T-cell (primary cell): ENCODE data around the gene MAP3K6. TPM values are rescaled to one million over a fixed set of nuclear protein-coding genes. Genes with fewer than 3 reads are reported as not detected.

Source experiments
- ATAC-seq, 4 experiments: fragments of 200-7000 bp in 3 of 4; fragments of 150-1000 bp in 1 of 4; cut with Tn5 transposase; replicated peaks in 1 of 4; 1 replicate in 3 of 4; 2 replicates in 1 of 4; pipeline ENCODE4 v1.10.0; 2021; ENCODE audit warnings: moderate library complexity in 3 of 4, mild to moderate bottlenecking in 2 of 4, moderate number of reproducible peaks in 1 of 4
- CTCF ChIA-PET, 2 donors: fragments of 300-600 bp; sonication (Branson Sonifier 250); formaldehyde crosslinking; loops; one replicate each; lab custom pipeline; 2022; ENCODE audit warnings: antibody characterized with exemption in 2 of 2; lab: Charles Lee
- POLR2A ChIA-PET, 2 donors: fragments of 300-600 bp; sonication (Branson Sonifier 250); formaldehyde crosslinking; loops; one replicate each; lab custom pipeline; 2022; ENCODE audit warnings: antibody characterized with exemption in 2 of 2; lab: Charles Lee
- DNase-seq, 35 experiments: peaks; one replicate each; pipeline versions ENCODE4 v3.0.0 to v3.0.0-alpha.2; 2013 to 2023
- H3K27ac ChIP-seq: one replicate; pipeline ENCODE4 v1.5.1; 2013; ENCODE audit warnings: low read length
- H3K27me3 ChIP-seq, 2 experiments: replicated peaks in 1 of 2; 1 replicate in 1 of 2; 2 replicates in 1 of 2; pipeline versions ENCODE4 v1.6.1 to v1.7.0; 2013; ENCODE audit warnings: low read length in 1 of 2, mixed read lengths in 1 of 2; ENCODE audit not compliant: control insufficient read depth in 2 of 2, insufficient read depth in 2 of 2; ENCODE audit errors: extremely low read depth in 1 of 2
- H3K36me3 ChIP-seq, 2 donors: 1 replicate in 1 of 2; 2 replicates in 1 of 2; pipeline versions ENCODE4 v1.6.1 to v1.7.0; 2013; ENCODE audit warnings: low read length in 1 of 2; ENCODE audit not compliant: control insufficient read depth in 2 of 2, insufficient read depth in 1 of 2; ENCODE audit errors: extremely low read depth in 1 of 2
- H3K4me1 ChIP-seq, 2 experiments: 1 replicate in 1 of 2; 2 replicates in 1 of 2; pipeline versions ENCODE4 v1.6.1 to v1.7.0; 2013; ENCODE audit warnings: low read length in 2 of 2, mixed read lengths in 1 of 2; ENCODE audit not compliant: insufficient read depth in 2 of 2, control insufficient read depth in 1 of 2; ENCODE audit errors: extremely low read depth in 1 of 2
- H3K4me3 ChIP-seq, 2 donors: 1 replicate in 1 of 2; 2 replicates in 1 of 2; pipeline versions ENCODE4 v1.5.1 to v1.7.0; 2013; ENCODE audit warnings: mild to moderate bottlenecking in 2 of 2, low read length in 1 of 2, moderate library complexity in 1 of 2; ENCODE audit not compliant: control insufficient read depth in 1 of 2; ENCODE audit errors: extremely low read depth in 1 of 2
- H3K9me3 ChIP-seq: 2 replicates; pipeline ENCODE4 v1.7.0; 2013
- H3K27ac Mint-ChIP-seq, 2 donors: one replicate each; pipeline ENCODE4 v1.8.0; 2020 to 2021; ENCODE audit warnings: mild to moderate bottlenecking in 2 of 2, mixed read lengths in 2 of 2
- H3K27me3 Mint-ChIP-seq, 2 donors: one replicate each; pipeline ENCODE4 v1.8.0; 2021 to 2022; ENCODE audit warnings: mixed read lengths in 2 of 2
- H3K36me3 Mint-ChIP-seq: one replicate; pipeline ENCODE4 v1.8.0; 2021; ENCODE audit warnings: mixed read lengths
- H3K4me1 Mint-ChIP-seq, 3 donors: one replicate each; pipeline ENCODE4 v1.8.0; 2020 to 2022; ENCODE audit warnings: mixed read lengths in 3 of 3, mild to moderate bottlenecking in 1 of 3
- H3K4me3 Mint-ChIP-seq, 3 donors: one replicate each; pipeline ENCODE4 v1.8.0; 2020 to 2022; ENCODE audit warnings: mild to moderate bottlenecking in 3 of 3, mixed read lengths in 3 of 3, moderate library complexity in 3 of 3
- H3K9me3 Mint-ChIP-seq, 3 donors: one replicate each; pipeline ENCODE4 v1.8.0; 2020 to 2022; ENCODE audit warnings: mixed read lengths in 3 of 3
- WGBS: methylation state at CpG from one replicate; pipeline ENCODE4 v1.1.5; 2013; ENCODE audit warnings: missing lambda C conversion rate; ENCODE audit not compliant: insufficient coverage; 5-methylcytosine and 5-hydroxymethylcytosine counted together
- total RNA-seq, 35 experiments: library from RNA in 6 of 35; stranded (reverse) in 6 of 35; fragments of 120-200 nt in 1 of 35; gene quantifications; one replicate each; pipeline versions ENCODE4 v1.2.1 to v1.2.4 and lab custom pipeline; 2013 to 2026

MAP3K6 gene
- total RNA-seq, 5 donors from 2014 or later (not counting 1 experiment from before 2014, with no cell fraction given): 7.0 to 31.1 (median 12.8) TPM

GRCh38 chr1:27346991-27347624, 19.7 kb downstream of the MAP3K6 start:
- peaks cover 9% of the 10 kb centered on the region for H3K36me3 Mint-ChIP-seq

GRCh38 chr1:27346357-27346756, 20.4 kb downstream of the MAP3K6 start:
- peak overlapping the region in 2 of 3 donors; percentile 37 to 68 for H3K4me3 Mint-ChIP-seq

More at GRCh38 chr1:27346991-27347624, 19.7 kb downstream of the MAP3K6 start:
- Histone ChIP-seq H3K27ac (peak overlapping the region; percentile 34), H3K9me3 (no peaks in the 10 kb centered on the region), H3K27me3 (no peaks in the 10 kb centered on the region), H3K4me1 (peaks cover 10 to 66% of the 10 kb centered on the region in 2 experiments), H3K4me3 (no peak overlapping the region), H3K36me3 (peaks cover 25 to 49% of the 10 kb centered on the region in 2 donors)
- Mint-ChIP-seq H3K9me3 (no peaks in the 10 kb centered on the region), H3K4me1 (peaks cover 30 to 48% (median 36%) of the 10 kb centered on the region in 3 donors), H3K4me3 (no peak overlapping the region), H3K27me3 (no peaks in the 10 kb centered on the region), H3K27ac (peak overlapping the region in 1 of 2 donors; percentile 48)
- CTCF ChIA-PET: no interaction called here
- no peak for DNase-seq
- no peak for ATAC-seq
- POLR2A ChIA-PET: no interaction called here
- 97% methylated on average over 10 of the region's 14 CpGs for WGBS

GRCh38 chr1:27345272-27345671, 21.5 kb downstream of the MAP3K6 start:
- peak overlapping the region in 1 of 2 donors; percentile 17 for H3K4me3 ChIP-seq

More at GRCh38 chr1:27346357-27346756, 20.4 kb downstream of the MAP3K6 start:
- Histone ChIP-seq H3K9me3 (no peaks in the 10 kb centered on the region), H3K4me3 (no peak overlapping the region), H3K4me1 (peaks cover 10 to 71% of the 10 kb centered on the region in 2 experiments), H3K27me3 (no peaks in the 10 kb centered on the region), H3K36me3 (peaks cover 20 to 43% of the 10 kb centered on the region in 2 donors), H3K27ac (no peak overlapping the region)
- 80% methylated on average over 1 of the region's 8 CpGs for WGBS
- peak overlapping the region; percentile 57 to 77 for H3K27ac Mint-ChIP-seq
- ATAC-seq (no peak), DNase-seq (no peak)
- no peaks in the 10 kb centered on the region for H3K9me3 Mint-ChIP-seq
- CTCF ChIA-PET: interaction anchor here in 1 of 2 donors (1.8 kb wide), 1 partner anchor 42 kb away, joined by 7 read pairs; no protein-coding TSS in a partner anchor
- H3K4me1 Mint-ChIP-seq: peaks cover 33 to 52% (median 39%) of the 10 kb centered on the region in 3 donors
- peaks cover 9% of the 10 kb centered on the region for H3K36me3 Mint-ChIP-seq
- H3K27me3 Mint-ChIP-seq: no peaks in the 10 kb centered on the region
- POLR2A ChIA-PET: no interaction called here

GRCh38 chr1:27343639-27344025, 23.1 kb downstream of the MAP3K6 start:
- Mint-ChIP-seq H3K4me3 (peak overlapping the region; percentile 86 to 94 (median 87)), H3K27me3 (no peaks in the 10 kb centered on the region), H3K36me3 (peaks cover 9% of the 10 kb centered on the region), H3K4me1 (peaks cover 54 to 74% (median 62%) of the 10 kb centered on the region in 3 donors), H3K9me3 (no peaks in the 10 kb centered on the region), H3K27ac (peak overlapping the region; percentile 88 to 94)
- CTCF ChIA-PET: interaction anchor here in 1 of 2 donors (0.9 to 1.3 kb wide), 3 partner anchors 11 to 47 kb away, joined by 3 to 4 read pairs (median 3); no protein-coding TSS in a partner anchor
- DNase-seq: no peak
- H3K36me3 ChIP-seq: peaks cover 8 to 26% of the 10 kb centered on the region in 2 donors
- H3K4me3 ChIP-seq: peak overlapping the region; percentile 86 to 95
- POLR2A ChIA-PET: interaction anchor here in 1 of 2 donors (1.0 kb wide), 1 partner anchor 17 kb away, joined by 3 read pairs; no protein-coding TSS in a partner anchor
- peak overlapping the region; percentile 91 for H3K27ac ChIP-seq
- ATAC-seq: peak in 1 of 4 experiments; percentile 7
- peaks cover 22 to 80% of the 10 kb centered on the region in 2 experiments for H3K4me1 ChIP-seq
- H3K27me3 ChIP-seq: no peaks in the 10 kb centered on the region
- no peaks in the 10 kb centered on the region for H3K9me3 ChIP-seq
- WGBS: 0% methylated on average over 1 of the region's 5 CpGs

More at GRCh38 chr1:27345272-27345671, 21.5 kb downstream of the MAP3K6 start:
- Mint-ChIP-seq H3K27me3 (no peaks in the 10 kb centered on the region), H3K9me3 (no peaks in the 10 kb centered on the region), H3K4me3 (peak overlapping the region in 2 of 3 donors; percentile 66 to 68), H3K36me3 (peaks cover 9% of the 10 kb centered on the region), H3K4me1 (peaks cover 41 to 62% (median 46%) of the 10 kb centered on the region in 3 donors), H3K27ac (peak overlapping the region; percentile 84 to 86)
- no peaks in the 10 kb centered on the region for H3K9me3 ChIP-seq
- no peak for DNase-seq
- H3K27ac ChIP-seq: no peak overlapping the region
- H3K4me1 ChIP-seq: peaks cover 16 to 81% of the 10 kb centered on the region in 2 experiments
- ATAC-seq: no peak
- H3K27me3 ChIP-seq: no peaks in the 10 kb centered on the region
- H3K36me3 ChIP-seq: peaks cover 12 to 32% of the 10 kb centered on the region in 2 donors
- 93% methylated on average over 12 of the region's 12 CpGs for WGBS
- ChIA-PET CTCF (interaction anchor here in 1 of 2 donors (0.8 to 1.8 kb wide), 2 partner anchors 13 to 43 kb away, joined by 3 to 7 read pairs; no protein-coding TSS in a partner anchor), POLR2A (interaction anchor here (0.5 to 0.6 kb wide), 2 partner anchors 171 to 258 kb away, joined by 3 to 4 read pairs; partner anchors contain the start of gene AHDC1 (in 1 of the 2))

- peak overlapping the region; percentile 91 for H3K27ac ChIP-seq
- peak overlapping the region; percentile 86 to 95 for H3K4me3 ChIP-seq
- H3K4me1 ChIP-seq: peaks cover 21 to 78% of the 10 kb centered on the region in 2 experiments
- ATAC-seq: peak; percentile 82 to 83 (median 83)
- H3K4me1 Mint-ChIP-seq: peaks cover 54 to 74% (median 61%) of the 10 kb centered on the region in 3 donors
- H3K36me3 Mint-ChIP-seq: peaks cover 9% of the 10 kb centered on the region
- H3K27me3 Mint-ChIP-seq: no peaks in the 10 kb centered on the region
- 1% methylated on average over 30 of the region's 31 CpGs for WGBS
- DNase-seq: peak; percentile 66 to 85 (median 79)
- POLR2A ChIA-PET: interaction anchor here in 1 of 2 donors (1.0 kb wide), 1 partner anchor 16 kb away, joined by 3 read pairs; no protein-coding TSS in a partner anchor
- H3K36me3 ChIP-seq: peaks cover 8 to 26% of the 10 kb centered on the region in 2 donors
- CTCF ChIA-PET: interaction anchor here in 1 of 2 donors (0.9 to 1.3 kb wide), 3 partner anchors 10 to 47 kb away, joined by 3 to 4 read pairs (median 3); no protein-coding TSS in a partner anchor
- H3K4me3 Mint-ChIP-seq: peak overlapping the region; percentile 86 to 94 (median 87)
- no peaks in the 10 kb centered on the region for H3K27me3 ChIP-seq
- no peaks in the 10 kb centered on the region for H3K9me3 ChIP-seq
- peak overlapping the region; percentile 88 to 94 for H3K27ac Mint-ChIP-seq
- no peaks in the 10 kb centered on the region for H3K9me3 Mint-ChIP-seq
These were observed 23.8 kb downstream of the MAP3K6 start for GRCh38 chr1:27342778-27343638.
